ENCODE measurements around the gene C16orf92. TPM values are rescaled to one million over a fixed set of nuclear protein-coding genes. Genes with fewer than 3 reads are reported as not detected.

C16orf92 gene
- total RNA-seq, 1 donor from 2014 or later = not detected

- Mint-ChIP-seq H3K4me1 (ENCODE audit: unreplicated experiment) (peaks cover 8% of the 10 kb centered on the region), H3K4me3 (no peak overlapping the region), H3K27me3 (no peaks in the 10 kb centered on the region), H3K36me3 (peaks cover 17% of the 10 kb centered on the region), H3K27ac (no peak overlapping the region), H3K9me3 (no peaks in the 10 kb centered on the region)
- TF ChIP-seq, protein P1, sequence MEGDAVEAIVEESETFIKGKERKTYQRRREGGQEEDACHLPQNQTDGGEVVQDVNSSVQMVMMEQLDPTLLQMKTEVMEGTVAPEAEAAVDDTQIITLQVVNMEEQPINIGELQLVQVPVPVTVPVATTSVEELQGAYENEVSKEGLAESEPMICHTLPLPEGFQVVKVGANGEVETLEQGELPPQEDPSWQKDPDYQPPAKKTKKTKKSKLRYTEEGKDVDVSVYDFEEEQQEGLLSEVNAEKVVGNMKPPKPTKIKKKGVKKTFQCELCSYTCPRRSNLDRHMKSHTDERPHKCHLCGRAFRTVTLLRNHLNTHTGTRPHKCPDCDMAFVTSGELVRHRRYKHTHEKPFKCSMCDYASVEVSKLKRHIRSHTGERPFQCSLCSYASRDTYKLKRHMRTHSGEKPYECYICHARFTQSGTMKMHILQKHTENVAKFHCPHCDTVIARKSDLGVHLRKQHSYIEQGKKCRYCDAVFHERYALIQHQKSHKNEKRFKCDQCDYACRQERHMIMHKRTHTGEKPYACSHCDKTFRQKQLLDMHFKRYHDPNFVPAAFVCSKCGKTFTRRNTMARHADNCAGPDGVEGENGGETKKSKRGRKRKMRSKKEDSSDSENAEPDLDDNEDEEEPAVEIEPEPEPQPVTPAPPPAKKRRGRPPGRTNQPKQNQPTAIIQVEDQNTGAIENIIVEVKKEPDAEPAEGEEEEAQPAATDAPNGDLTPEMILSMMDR (conservative IDR thresholded peaks at IDR 0.05) = no peak
- no peak for DNase-seq (ENCODE audit: extremely low spot score, unreplicated experiment)
Measured at GRCh38 chr16:29987371-29988085, 35.5 kb upstream of the C16orf92 start.

DNA sequence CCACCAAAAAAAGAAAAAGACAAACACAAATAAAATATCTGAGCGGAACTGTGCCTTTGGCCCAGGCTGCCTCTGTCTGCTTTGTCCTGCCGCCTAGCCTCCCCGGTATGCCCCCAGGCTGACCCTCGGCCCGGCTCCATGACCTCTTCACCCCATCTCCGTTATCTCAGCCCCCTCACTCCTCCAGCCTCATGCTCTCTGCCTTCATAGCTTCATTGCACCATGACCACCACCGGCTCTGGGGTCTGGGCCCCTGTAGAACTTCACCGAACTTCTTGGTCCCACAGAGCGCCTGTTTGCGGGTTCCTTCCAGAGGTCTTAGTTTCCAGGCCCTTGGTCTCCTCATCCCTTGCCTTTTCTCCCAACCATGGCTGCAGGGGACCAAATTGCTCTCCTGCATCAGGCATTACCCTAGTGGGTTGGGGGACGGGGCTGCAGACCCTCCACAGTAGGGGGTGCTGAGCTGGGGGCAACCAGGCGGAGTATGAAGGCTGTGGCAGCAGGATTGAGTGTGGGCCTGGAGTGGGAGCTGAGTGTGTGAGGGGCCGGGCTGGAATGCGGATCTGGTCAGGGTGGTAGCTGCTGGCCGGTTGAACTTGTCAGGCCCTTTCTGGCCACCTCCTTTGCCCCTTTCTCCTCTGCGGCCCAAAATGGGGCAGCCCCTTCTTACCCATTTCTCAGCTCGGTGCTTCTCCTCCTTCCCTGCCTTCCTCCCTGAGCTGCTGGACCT lies 34.5 kb upstream of the C16orf92 start:
- DNase-seq (ENCODE audit: extremely low spot score, unreplicated experiment) = no peak
- TF ChIP-seq, protein P1 (conservative IDR thresholded peaks at IDR 0.05) = no peak
- Mint-ChIP-seq H3K36me3 (peaks cover 17% of the 10 kb centered on the region), H3K4me1 (ENCODE audit: unreplicated experiment) (peaks cover 10% of the 10 kb centered on the region), H3K4me3 (no peak overlapping the region), H3K27me3 (no peaks in the 10 kb centered on the region), H3K27ac (no peak overlapping the region), H3K9me3 (no peaks in the 10 kb centered on the region)

- Mint-ChIP-seq H3K27ac (peak overlapping the region; percentile 34), H3K4me3 (no peak overlapping the region)
Measured at GRCh38 chr16:29989111-29989858, 33.7 kb upstream of the C16orf92 start.

GRCh38 chr16:29990034-29990433 lies 33.0 kb upstream of the C16orf92 start:
- H3K36me3 Mint-ChIP-seq = peaks cover 17% of the 10 kb centered on the region
- H3K9me3 Mint-ChIP-seq = no peaks in the 10 kb centered on the region
- TF ChIP-seq, protein P1 (conservative IDR thresholded peaks at IDR 0.05) = no peak
- peaks cover 22% of the 10 kb centered on the region for H3K4me1 Mint-ChIP-seq (ENCODE audit: unreplicated experiment)
- DNase-seq (ENCODE audit: extremely low spot score, unreplicated experiment) = no peak
- no peaks in the 10 kb centered on the region for H3K27me3 Mint-ChIP-seq
- no peak overlapping the region for H3K4me3 Mint-ChIP-seq
- no peak overlapping the region for H3K27ac Mint-ChIP-seq

More at GRCh38 chr16:29989111-29989858, 33.7 kb upstream of the C16orf92 start:
- TF ChIP-seq, protein P1 (conservative IDR thresholded peaks at IDR 0.05) = no peak
- H3K4me1 Mint-ChIP-seq (ENCODE audit: unreplicated experiment) = peaks cover 14% of the 10 kb centered on the region
- peaks cover 17% of the 10 kb centered on the region for H3K36me3 Mint-ChIP-seq
- H3K9me3 Mint-ChIP-seq = no peaks in the 10 kb centered on the region
- DNase-seq (ENCODE audit: extremely low spot score, unreplicated experiment) = no peak
- no peaks in the 10 kb centered on the region for H3K27me3 Mint-ChIP-seq

- Mint-ChIP-seq H3K27ac (no peak overlapping the region), H3K36me3 (peaks cover 14% of the 10 kb centered on the region), H3K9me3 (no peaks in the 10 kb centered on the region), H3K27me3 (no peaks in the 10 kb centered on the region), H3K4me3 (no peak overlapping the region), H3K4me1 (ENCODE audit: unreplicated experiment) (peaks cover 22% of the 10 kb centered on the region)
- TF ChIP-seq, protein P1 (conservative IDR thresholded peaks at IDR 0.05) = no peak
- DNase-seq (ENCODE audit: extremely low spot score, unreplicated experiment) = no peak
Measured at GRCh38 chr16:29990883-29991570, 32.0 kb upstream of the C16orf92 start.
